HCT116 (cell line): Measurements from ENCODE around the gene TIMM13. TPM values are rescaled to one million over a fixed set of nuclear protein-coding genes. Genes with fewer than 3 reads are reported as not detected.

Source experiments
- ATAC-seq: fragments of 200-7000 bp; cut with Tn5 transposase; 2 replicates; pipeline ENCODE4 v1.9.1; 2020; ENCODE audit warnings: mild to moderate bottlenecking, moderate library complexity
- BruUV-seq: library from RNA; stranded (reverse); fragments of 400-500 nt; replicated peaks from 2 replicates; lab custom pipeline; 2021; lab: Mats Ljungman, UMichigan
- CTCF ChIA-PET: fragments of 300-600 bp; sonication (Branson Sonifier 250); formaldehyde crosslinking; loops from one replicate; lab custom pipeline; 2021; ENCODE audit warnings: antibody characterized with exemption; lab: Charles Lee
- POLR2A ChIA-PET: fragments of 300-600, 350-600 bp; sonication (Branson Sonifier 250); formaldehyde crosslinking; loops from one replicate; lab custom pipeline; 2021; ENCODE audit warnings: antibody characterized with exemption; lab: Charles Lee
- RAD21 ChIA-PET, 2 experiments: fragments of 300-600 bp; sonication (Branson Sonifier 250); formaldehyde crosslinking; loops; one replicate each; lab custom pipeline; 2023; ENCODE audit warnings: low total read pairs in 2 of 2; ENCODE audit not compliant: uncharacterized antibody in 2 of 2, unreplicated experiment in 2 of 2, low non-redundant PET in 1 of 2; lab: Charles Lee
- DNase-seq: peaks from one replicate; pipeline ENCODE4 v3.0.0-alpha.2; 2010; ENCODE audit warnings: low read depth, low spot score
- H2AFZ ChIP-seq: fragments of 200-600 bp; shearing (Covaris generic), sonication (generic); 2 replicates; pipeline ENCODE4 v1.6.1; 2017; ENCODE audit warnings: low read depth, mixed run types, mixed read lengths, antibody characterized with exemption, low read length; ENCODE audit not compliant: poor library complexity, severe bottlenecking
- H3K27ac ChIP-seq: 2 replicates; pipeline ENCODE4 v1.5.1; 2012; ENCODE audit warnings: low read depth, low read length
- H3K27me3 ChIP-seq: fragments of 200-600 bp; sonication (generic); 2 replicates; pipeline ENCODE4 v1.6.1; 2016; ENCODE audit warnings: mixed run types, low read length, mixed read lengths; ENCODE audit not compliant: insufficient read depth
- H3K36me3 ChIP-seq, 2 experiments: fragments of 200-500 bp in 1 of 2; fragments of 200-600 bp in 1 of 2; sonication (Bioruptor generic) in 1 of 2; sonication (generic) in 1 of 2; 2 replicates each; pipeline versions ENCODE4 v1.5.1 to v1.6.1; 2014 to 2016; ENCODE audit warnings: low read length in 2 of 2, inconsistent platforms in 1 of 2, mixed read lengths in 1 of 2, mixed run types in 1 of 2; ENCODE audit not compliant: insufficient read depth in 2 of 2, control insufficient read depth in 1 of 2
- H3K4me1 ChIP-seq, 2 experiments: fragments of 200-600 bp in 1 of 2; sonication (generic) in 1 of 2; 2 replicates each; pipeline versions ENCODE4 v1.5.1 to v1.6.1; 2012 to 2017; ENCODE audit warnings: low read length in 2 of 2, inconsistent platforms in 1 of 2, mild to moderate bottlenecking in 1 of 2, mixed read lengths in 1 of 2, mixed run types in 1 of 2, moderate library complexity in 1 of 2; ENCODE audit not compliant: insufficient read depth in 2 of 2, control insufficient read depth in 1 of 2
- H3K4me2 ChIP-seq: fragments of 200-600 bp; sonication (generic); 2 replicates; pipeline ENCODE4 v1.6.1; 2017; ENCODE audit warnings: mixed run types, low read length, mixed read lengths
- H3K4me3 ChIP-seq, 2 experiments: fragments of 200-600 bp in 1 of 2; sonication (generic) in 1 of 2; replicated peaks in 1 of 2; 2 replicates each; pipeline ENCODE4 v1.5.1; 2011 to 2016; ENCODE audit warnings: low read length in 2 of 2, control low read depth in 1 of 2, low read depth in 1 of 2, mild to moderate bottlenecking in 1 of 2, mixed read lengths in 1 of 2, mixed run types in 1 of 2
- H3K79me2 ChIP-seq: fragments of 200-600 bp; sonication (generic); 2 replicates; pipeline ENCODE4 v1.6.1; 2017; ENCODE audit warnings: mild to moderate bottlenecking, mixed run types, low read length, moderate library complexity, mixed read lengths; ENCODE audit not compliant: insufficient read depth
- H3K9ac ChIP-seq: fragments of 200-600 bp; sonication (generic); 2 replicates; pipeline ENCODE4 v1.6.1; 2016; ENCODE audit warnings: low read length, mixed read lengths
- H3K9me2 ChIP-seq: fragments of 200-600 bp; sonication (generic), shearing (Covaris generic); 2 replicates; pipeline ENCODE4 v1.6.1; 2017; ENCODE audit warnings: mixed run types, mild to moderate bottlenecking, moderate library complexity; ENCODE audit not compliant: insufficient read depth
- H3K9me3 ChIP-seq, 2 experiments: fragments of 200-500 bp in 1 of 2; fragments of 200-600 bp in 1 of 2; sonication (Bioruptor generic) in 1 of 2; sonication (generic) in 1 of 2; 2 replicates each; pipeline ENCODE4 v1.6.1; 2014 to 2017; ENCODE audit warnings: low read length in 2 of 2, mixed read lengths in 2 of 2, inconsistent platforms in 1 of 2, low read depth in 1 of 2, mild to moderate bottlenecking in 1 of 2, mixed run types in 1 of 2, moderate library complexity in 1 of 2; ENCODE audit not compliant: control insufficient read depth in 1 of 2, insufficient read depth in 1 of 2
- H4K20me1 ChIP-seq: fragments of 200-600 bp; sonication (generic), shearing (Covaris generic); 2 replicates; pipeline ENCODE4 v1.6.1; 2017; ENCODE audit warnings: mixed run types, mild to moderate bottlenecking, moderate library complexity; ENCODE audit not compliant: insufficient read depth
- CBX3 ChIP-seq: IDR thresholded peaks from 2 replicates; pipeline ENCODE4 v1.6.1; 2012; ENCODE audit warnings: low read depth
- EGR1 ChIP-seq: IDR thresholded peaks from 2 replicates; pipeline ENCODE4 v1.6.1; 2012; ENCODE audit warnings: low read depth
- ELF1 ChIP-seq: IDR thresholded peaks from 2 replicates; pipeline ENCODE4 v1.6.1; 2012; ENCODE audit warnings: low read depth, borderline replicate concordance
- EZH2phosphoT487 ChIP-seq: fragments of 200-600 bp; IDR thresholded peaks from 2 replicates; pipeline ENCODE4 v1.6.1; 2018; ENCODE audit warnings: antibody characterized with exemption, borderline replicate concordance
- JUND ChIP-seq: IDR thresholded peaks from 2 replicates; pipeline ENCODE4 v1.6.1; 2012
- POLR2A ChIP-seq: IDR thresholded peaks from 2 replicates; pipeline ENCODE4 v1.7.0; 2011; ENCODE audit warnings: borderline replicate concordance; ENCODE audit not compliant: insufficient read depth, insufficient read length; ENCODE audit errors: extremely low read depth
- POLR2AphosphoS5 ChIP-seq: IDR thresholded peaks from 2 replicates; pipeline ENCODE4 v1.6.1; 2011; ENCODE audit warnings: mild to moderate bottlenecking, low read depth, low read length, moderate library complexity
- SP1 ChIP-seq: IDR thresholded peaks from 2 replicates; pipeline ENCODE4 v1.6.1; 2012; ENCODE audit warnings: low read depth
- SRF ChIP-seq: IDR thresholded peaks from 2 replicates; pipeline ENCODE4 v1.6.1; 2012; ENCODE audit warnings: low read depth
- TCF7L2 ChIP-seq: IDR thresholded peaks from 2 replicates; pipeline ENCODE4 v1.7.0; 2011; ENCODE audit warnings: borderline replicate concordance, inconsistent platforms; ENCODE audit not compliant: insufficient read depth, insufficient read length; ENCODE audit errors: extremely low read depth
- YY1 ChIP-seq: IDR thresholded peaks from 2 replicates; pipeline ENCODE4 v1.6.1; 2011; ENCODE audit warnings: low read length, low read depth, moderate library complexity, mild to moderate bottlenecking; ENCODE audit not compliant: insufficient replicate concordance; ENCODE audit errors: extremely low read depth
- ZFX ChIP-seq: fragments of 450-650 bp; IDR thresholded peaks from 2 replicates; pipeline ENCODE4 v1.6.1; 2017
- ZNF274 ChIP-seq: fragments of 200-500 bp; sonication (Bioruptor generic); IDR thresholded peaks from 2 replicates; pipeline ENCODE4 v1.6.1; 2014; ENCODE audit warnings: mild to moderate bottlenecking, low read depth, low read length, inconsistent platforms
- intact Hi-C: fragments of 100-400 bp; cut with micrococcal nuclease; formaldehyde crosslinking; loops from 2 replicates; pipeline ENCODE4 v1.10.0; 2022
- total RNA-seq: library from RNA; stranded (reverse); gene quantifications from one replicate; pipeline ENCODE4 v1.2.1, GENCODE V29; 2021; ENCODE audit not compliant: unreplicated experiment
- TF ChIP-seq, protein P1 (sequence below): IDR thresholded peaks from 2 replicates; pipeline ENCODE4 v1.6.1; 2012
- TF ChIP-seq, protein P2 (sequence below): IDR thresholded peaks from 2 replicates; pipeline ENCODE4 v1.6.1; 2012
- TF ChIP-seq, protein P3 (sequence below): IDR thresholded peaks from 2 replicates; pipeline ENCODE4 v1.6.1; 2011; ENCODE audit warnings: mild to moderate bottlenecking, low read length, moderate library complexity; ENCODE audit not compliant: insufficient replicate concordance; ENCODE audit errors: extremely low read depth
- TF ChIP-seq, protein P4 (sequence below), 3 experiments: fragments of 200-600 bp in 1 of 3; sonication (generic) in 1 of 3; IDR thresholded peaks in 2 of 3; conservative IDR thresholded peaks in 1 of 3; 2 replicates each; pipeline ENCODE4 v1.5.1; 2012 to 2017; ENCODE audit warnings: low read depth in 2 of 3, low read length in 2 of 3, antibody characterized with exemption in 1 of 3, borderline replicate concordance in 1 of 3, control low read depth in 1 of 3, mild to moderate bottlenecking in 1 of 3, mixed read lengths in 1 of 3, mixed run types in 1 of 3, moderate library complexity in 1 of 3; ENCODE audit not compliant: insufficient read depth in 1 of 3

TIMM13 gene
- total RNA-seq, 1 experiment from 2014 or later = 151 TPM

DNA sequence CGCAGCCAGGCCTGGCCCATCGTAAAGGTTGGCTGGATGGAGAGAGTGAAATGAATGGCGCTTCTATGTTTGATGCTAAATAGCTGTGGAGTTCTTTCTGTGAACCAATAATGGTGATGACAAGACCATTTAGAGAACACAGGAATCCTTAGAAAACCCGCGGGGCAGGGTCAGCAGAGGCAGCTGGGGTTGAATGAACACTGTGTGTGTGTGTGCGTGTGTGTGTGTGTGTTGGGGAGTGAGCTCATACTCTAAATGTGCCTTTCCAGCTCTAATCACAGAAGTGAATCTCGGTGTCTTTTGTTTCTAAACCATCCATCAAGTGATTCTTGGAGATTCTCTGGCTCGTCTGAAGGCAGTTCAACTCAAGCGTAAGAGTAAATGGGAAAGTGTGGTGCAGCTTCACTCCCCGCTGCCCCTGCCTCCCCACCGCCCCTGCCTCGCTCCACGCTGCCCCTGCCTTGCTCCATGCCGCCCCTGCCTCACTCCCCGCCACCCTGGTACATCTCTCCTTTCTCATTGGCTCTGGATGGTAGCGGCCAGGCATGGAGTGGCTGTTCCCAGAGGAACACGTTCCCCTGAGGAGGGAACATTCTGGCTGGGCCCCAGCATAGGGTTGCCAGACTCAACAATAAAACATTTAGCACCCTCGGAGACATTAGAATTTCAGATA, 46.1 kb downstream of the TIMM13 start:
- Histone ChIP-seq H3K27ac (no peak overlapping the region), H3K4me2 (no peak overlapping the region), H3K9ac (no peak overlapping the region), H4K20me1 (no peaks in the 10 kb centered on the region), H3K9me3 (peaks cover 4 to 9% of the 10 kb centered on the region in 2 experiments; a peak in 2 of 4 replicates), H2AFZ (no peak overlapping the region), H3K27me3 (no peaks in the 10 kb centered on the region), H3K79me2 (no peaks in the 10 kb centered on the region), H3K4me1 (peaks cover 18 to 32% of the 10 kb centered on the region in 2 experiments), H3K9me2 (no peaks in the 10 kb centered on the region), H3K4me3 (no peak overlapping the region), H3K36me3 (no peaks in the 10 kb centered on the region)
- ChIA-PET RAD21 (no interaction called here), CTCF (no interaction called here), POLR2A (no interaction called here)
- ATAC-seq (no peak), DNase-seq (no peak)
- intact Hi-C loops = loop anchor here (10.0 kb wide), 1 partner anchor 226 kb away; the partner anchor contains the start of gene AP3D1
- no TSS peak for BruUV-seq
- no peak for TF ChIP-seq ZFX
- no peak for TF ChIP-seq ZNF274
- no peak for TF ChIP-seq TCF7L2
- TF ChIP-seq, protein P1, sequence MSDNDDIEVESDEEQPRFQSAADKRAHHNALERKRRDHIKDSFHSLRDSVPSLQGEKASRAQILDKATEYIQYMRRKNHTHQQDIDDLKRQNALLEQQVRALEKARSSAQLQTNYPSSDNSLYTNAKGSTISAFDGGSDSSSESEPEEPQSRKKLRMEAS = no peak
- no peak for TF ChIP-seq YY1
- TF ChIP-seq, protein P2, sequence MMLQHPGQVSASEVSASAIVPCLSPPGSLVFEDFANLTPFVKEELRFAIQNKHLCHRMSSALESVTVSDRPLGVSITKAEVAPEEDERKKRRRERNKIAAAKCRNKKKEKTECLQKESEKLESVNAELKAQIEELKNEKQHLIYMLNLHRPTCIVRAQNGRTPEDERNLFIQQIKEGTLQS = no peak
- TF ChIP-seq SRF = no peak
- TF ChIP-seq POLR2A = no peak
- no peak for TF ChIP-seq EGR1
- TF ChIP-seq, protein P3, sequence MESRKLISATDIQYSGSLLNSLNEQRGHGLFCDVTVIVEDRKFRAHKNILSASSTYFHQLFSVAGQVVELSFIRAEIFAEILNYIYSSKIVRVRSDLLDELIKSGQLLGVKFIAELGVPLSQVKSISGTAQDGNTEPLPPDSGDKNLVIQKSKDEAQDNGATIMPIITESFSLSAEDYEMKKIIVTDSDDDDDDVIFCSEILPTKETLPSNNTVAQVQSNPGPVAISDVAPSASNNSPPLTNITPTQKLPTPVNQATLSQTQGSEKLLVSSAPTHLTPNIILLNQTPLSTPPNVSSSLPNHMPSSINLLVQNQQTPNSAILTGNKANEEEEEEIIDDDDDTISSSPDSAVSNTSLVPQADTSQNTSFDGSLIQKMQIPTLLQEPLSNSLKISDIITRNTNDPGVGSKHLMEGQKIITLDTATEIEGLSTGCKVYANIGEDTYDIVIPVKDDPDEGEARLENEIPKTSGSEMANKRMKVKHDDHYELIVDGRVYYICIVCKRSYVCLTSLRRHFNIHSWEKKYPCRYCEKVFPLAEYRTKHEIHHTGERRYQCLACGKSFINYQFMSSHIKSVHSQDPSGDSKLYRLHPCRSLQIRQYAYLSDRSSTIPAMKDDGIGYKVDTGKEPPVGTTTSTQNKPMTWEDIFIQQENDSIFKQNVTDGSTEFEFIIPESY = no peak
- TF ChIP-seq JUND = no peak
- TF ChIP-seq ELF1 = no peak
- TF ChIP-seq, protein P4, sequence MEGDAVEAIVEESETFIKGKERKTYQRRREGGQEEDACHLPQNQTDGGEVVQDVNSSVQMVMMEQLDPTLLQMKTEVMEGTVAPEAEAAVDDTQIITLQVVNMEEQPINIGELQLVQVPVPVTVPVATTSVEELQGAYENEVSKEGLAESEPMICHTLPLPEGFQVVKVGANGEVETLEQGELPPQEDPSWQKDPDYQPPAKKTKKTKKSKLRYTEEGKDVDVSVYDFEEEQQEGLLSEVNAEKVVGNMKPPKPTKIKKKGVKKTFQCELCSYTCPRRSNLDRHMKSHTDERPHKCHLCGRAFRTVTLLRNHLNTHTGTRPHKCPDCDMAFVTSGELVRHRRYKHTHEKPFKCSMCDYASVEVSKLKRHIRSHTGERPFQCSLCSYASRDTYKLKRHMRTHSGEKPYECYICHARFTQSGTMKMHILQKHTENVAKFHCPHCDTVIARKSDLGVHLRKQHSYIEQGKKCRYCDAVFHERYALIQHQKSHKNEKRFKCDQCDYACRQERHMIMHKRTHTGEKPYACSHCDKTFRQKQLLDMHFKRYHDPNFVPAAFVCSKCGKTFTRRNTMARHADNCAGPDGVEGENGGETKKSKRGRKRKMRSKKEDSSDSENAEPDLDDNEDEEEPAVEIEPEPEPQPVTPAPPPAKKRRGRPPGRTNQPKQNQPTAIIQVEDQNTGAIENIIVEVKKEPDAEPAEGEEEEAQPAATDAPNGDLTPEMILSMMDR (IDR thresholded peaks at IDR 0.05 in 2 of 3, conservative IDR thresholded peaks at IDR 0.05 in 1 of 3; ENCODE audit: borderline replicate concordance in 1 of 3, insufficient read depth in 1 of 3, low read depth in 2 of 3, low read length in 2 of 3) = no peak
- TF ChIP-seq POLR2AphosphoS5 = no peak
- no peak for TF ChIP-seq EZH2phosphoT487
- TF ChIP-seq CBX3 = no peak
- no peak for TF ChIP-seq SP1
